SK-N-MC (cell line): Measurements from ENCODE around the gene VWA8.

Experiments used
- EZH2 ChIP-seq: fragments of 200-600 bp; sonication (generic); IDR thresholded peaks from one replicate; pipeline ENCODE4 v1.6.1; 2017; ENCODE audit warnings: antibody characterized with exemption
- POLR2AphosphoS5 ChIP-seq: IDR thresholded peaks from 2 replicates; pipeline ENCODE4 v1.6.1; 2012; ENCODE audit warnings: mild to moderate bottlenecking, low read depth, low read length, borderline replicate concordance

DNA sequence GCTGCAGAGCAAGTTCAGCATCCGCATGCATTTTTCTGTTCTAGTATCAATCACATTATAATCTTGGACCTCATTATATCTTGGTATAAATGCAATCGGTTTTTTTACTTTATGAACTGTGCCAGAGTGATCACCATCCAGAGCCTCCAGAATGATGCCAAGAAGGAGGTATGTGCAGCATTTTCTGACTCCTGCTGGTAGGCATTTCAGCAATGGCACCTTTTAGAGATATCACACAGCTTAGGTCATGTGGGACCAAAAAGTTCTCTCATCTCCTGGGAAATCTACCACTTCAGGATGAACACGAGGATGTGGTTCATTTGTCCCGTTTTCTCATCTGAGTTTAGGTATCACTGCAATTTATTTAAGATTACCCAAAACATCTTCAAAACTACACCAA is 220.4 kb downstream of the VWA8 start:
- TF ChIP-seq POLR2AphosphoS5 (no peak), EZH2 (no peak)
